NCI-H146 treated with DMSO at 0.1 percent for 48 hours (cell line): ENCODE results near the gene TBC1D20.
A peak's percentile ranks its signal among the peaks of the same experiment; 100 is the strongest.
"Not testable (repeated sequence)": the region's sequence is repeated elsewhere in the genome, so short reads cannot be mapped to it uniquely, and the experiment has no call there.

Source experiments
- DNase-seq: peaks from one replicate; lab custom pipeline; 2025; ENCODE audit not compliant: unreplicated experiment; lab: John Stamatoyannopoulos, UW

TBC1D20 gene

GRCh38 chr20:462199-462991, at the start of gene TBC1D20:
Gene TBC1D20 (minus strand): TSS chr20:462533. CDS start chr20:462405, 128 bp downstream.
- peak; percentile 82 for DNase-seq

- DNase-seq = not testable (repeated sequence)
Observed at GRCh38 chr20:510328-511057, 48.2 kb upstream of the TBC1D20 start.

GRCh38 chr20:508364-508787, 46.0 kb upstream of the TBC1D20 start:
- DNase-seq = not testable (repeated sequence)

GRCh38 chr20:507761-508332, 45.5 kb upstream of the TBC1D20 start:
- no peak for DNase-seq

GRCh38 chr20:507006-507758, 44.8 kb upstream of the TBC1D20 start:
- DNase-seq = no peak

- DNase-seq = no peak
Observed at GRCh38 chr20:504632-505075, 42.3 kb upstream of the TBC1D20 start.

GRCh38 chr20:503048-503737, 40.9 kb upstream of the TBC1D20 start:
- DNase-seq = no peak

GRCh38 chr20:497979-498378, 35.6 kb upstream of the TBC1D20 start:
- DNase-seq = no peak

- DNase-seq = no peak
Observed at GRCh38 chr20:496126-496696, 33.9 kb upstream of the TBC1D20 start.

- DNase-seq = no peak
Observed at GRCh38 chr20:492159-492558, 29.8 kb upstream of the TBC1D20 start.

- no peak for DNase-seq
Observed at GRCh38 chr20:487655-488054, 25.3 kb upstream of the TBC1D20 start.

GRCh38 chr20:483815-484644, 21.7 kb upstream of the TBC1D20 start:
- no peak for DNase-seq

- DNase-seq = no peak
Observed at GRCh38 chr20:481167-481566, 18.8 kb upstream of the TBC1D20 start.

GRCh38 chr20:480044-480443, 17.7 kb upstream of the TBC1D20 start:
- DNase-seq = no peak

- no peak for DNase-seq
Observed at GRCh38 chr20:479487-479886, 17.2 kb upstream of the TBC1D20 start.

GRCh38 chr20:478949-479429, 16.7 kb upstream of the TBC1D20 start:
- peak; percentile 22 for DNase-seq

- no peak for DNase-seq
Observed at GRCh38 chr20:478010-478948, 15.9 kb upstream of the TBC1D20 start.
